PC-3 (cell line): ENCODE data around the gene GPN2. TPM values are rescaled to one million over a fixed set of nuclear protein-coding genes. Genes with fewer than 3 reads are reported as not detected.

Experiments
- ATAC-seq: fragments of 200-7000 bp; cut with Tn5 transposase; 2 replicates; pipeline ENCODE4 v1.9.1; 2020; ENCODE audit warnings: mild to moderate bottlenecking, moderate library complexity
- BruUV-seq: library from RNA; stranded (reverse); fragments of 400-500 nt; replicated peaks from 2 replicates; lab custom pipeline; 2021; lab: Mats Ljungman, UMichigan
- CTCF ChIA-PET: fragments of 300-600 bp; sonication (Branson Sonifier 250); formaldehyde crosslinking; loops from one replicate; lab custom pipeline; 2022; ENCODE audit warnings: antibody characterized with exemption; lab: Charles Lee
- POLR2A ChIA-PET: fragments of 300-600 bp; sonication (Branson Sonifier 250); formaldehyde crosslinking; loops from one replicate; lab custom pipeline; 2022; ENCODE audit warnings: antibody characterized with exemption; ENCODE audit not compliant: unreplicated experiment; lab: Charles Lee
- DNase-seq: peaks from one replicate; pipeline ENCODE4 v3.0.0-alpha.2; 2015
- H2AFZ ChIP-seq: fragments of 300-600 bp; sonication (generic); 2 replicates; pipeline ENCODE4 v1.6.0; 2016; ENCODE audit warnings: antibody characterized with exemption, low read length
- H3F3A ChIP-seq: fragments of 300-600 bp; sonication (generic); one replicate; pipeline ENCODE4 v1.6.0; 2017; ENCODE audit warnings: antibody characterized with exemption, low read length, control low read depth, mild to moderate bottlenecking; ENCODE audit not compliant: unreplicated experiment
- H3K27ac ChIP-seq: fragments of 300-600 bp; sonication (generic); 2 replicates; pipeline ENCODE4 v1.5.1; 2016; ENCODE audit warnings: mild to moderate bottlenecking, low read length
- H3K27me3 ChIP-seq: fragments of 300-600 bp; sonication (generic); 2 replicates; pipeline ENCODE4 v1.6.1; 2016; ENCODE audit warnings: low read length, mixed read lengths
- H3K36me3 ChIP-seq: fragments of 300-600 bp; sonication (generic); 2 replicates; pipeline ENCODE4 v1.6.1; 2016; ENCODE audit warnings: low read depth, mixed run types, low read length, mixed read lengths
- H3K4me1 ChIP-seq: fragments of 300-600 bp; sonication (generic); 2 replicates; pipeline ENCODE4 v1.5.1; 2016; ENCODE audit warnings: low read length; ENCODE audit not compliant: insufficient read depth
- H3K4me2 ChIP-seq: fragments of 300-600 bp; sonication (generic); 2 replicates; pipeline ENCODE4 v1.6.0; 2016; ENCODE audit warnings: low read length
- H3K4me3 ChIP-seq: fragments of 300-600 bp; sonication (generic); 2 replicates; pipeline ENCODE4 v1.5.1; 2016; ENCODE audit warnings: mild to moderate bottlenecking, low read length, mixed read lengths
- H3K79me2 ChIP-seq: fragments of 300-600 bp; sonication (generic); 2 replicates; pipeline ENCODE4 v1.6.1; 2017; ENCODE audit warnings: low read length, mixed read lengths
- H3K9ac ChIP-seq: fragments of 300-600 bp; sonication (generic); 2 replicates; pipeline ENCODE4 v1.6.0; 2016; ENCODE audit warnings: mild to moderate bottlenecking, low read length
- H3K9me2 ChIP-seq: fragments of 300-600 bp; sonication (generic); replicated peaks from 2 replicates; pipeline ENCODE4 v1.6.1; 2016; ENCODE audit warnings: mixed run types, low read length, mixed read lengths
- H3K9me3 ChIP-seq: fragments of 300-600 bp; sonication (generic); 2 replicates; pipeline ENCODE4 v1.6.1; 2016; ENCODE audit warnings: low read length, mixed read lengths
- H4K20me1 ChIP-seq: fragments of 300-600 bp; sonication (generic); 2 replicates; pipeline ENCODE4 v1.6.1; 2016; ENCODE audit warnings: low read length, mixed read lengths
- CTCF ChIP-seq: fragments of 300-600 bp; sonication (generic); conservative IDR thresholded peaks from 2 replicates; pipeline ENCODE4 v1.5.1; 2017; ENCODE audit warnings: antibody characterized with exemption, low read depth, mild to moderate bottlenecking, low read length
- EZH2 ChIP-seq: fragments of 300-600 bp; sonication (generic); IDR thresholded peaks from one replicate; pipeline ENCODE4 v1.6.1; 2017; ENCODE audit warnings: antibody characterized with exemption, mild to moderate bottlenecking, low read length; ENCODE audit not compliant: unreplicated experiment
- EZH2phosphoT487 ChIP-seq: fragments of 300-600 bp; sonication (generic); IDR thresholded peaks from 2 replicates; pipeline ENCODE4 v1.6.1; 2018; ENCODE audit warnings: mild to moderate bottlenecking, antibody characterized with exemption, low read length, borderline replicate concordance
- intact Hi-C: fragments of 100-400 bp; cut with micrococcal nuclease; formaldehyde crosslinking; loops from 2 replicates; pipeline ENCODE4 v1.9.0; 2023
- total RNA-seq: library from RNA; depleted of rRNA; stranded (reverse); fragments of >200 nt; gene quantifications from 2 replicates; pipeline ENCODE4 v1.2.3, GENCODE V29; 2014

The GPN2 gene
- total RNA-seq, 1 experiment from 2014 or later, result 24.6 TPM

- no peaks in the 10 kb centered on the region for H3K27me3 ChIP-seq
- no peaks in the 10 kb centered on the region for H3K9me2 ChIP-seq
- peaks cover 21% of the 10 kb centered on the region for H3K4me1 ChIP-seq
- peak; percentile 37 for ATAC-seq
- CTCF ChIA-PET, result no interaction called here
- no peak overlapping the region for H3K4me3 ChIP-seq
- no peak overlapping the region for H3K9ac ChIP-seq
- no peak for TF ChIP-seq CTCF
- TF ChIP-seq EZH2phosphoT487, result no peak
- TF ChIP-seq EZH2, result no peak
- BruUV-seq, result no TSS peak
- H3K9me3 ChIP-seq, result no peaks in the 10 kb centered on the region
- intact Hi-C loops, result no loop called here
- POLR2A ChIA-PET, result interaction anchor here (0.5 kb wide), 1 partner anchor 21 kb away, joined by 4 read pairs; no protein-coding TSS in a partner anchor
- no peaks in the 10 kb centered on the region for H4K20me1 ChIP-seq
- peak; percentile 72 for DNase-seq
- H3K36me3 ChIP-seq, result peaks cover 30% of the 10 kb centered on the region
- H3K27ac ChIP-seq, result peak overlapping the region; percentile 44
- peak overlapping the region; percentile 49 for H3K4me2 ChIP-seq
- H3F3A ChIP-seq, result no peaks in the 10 kb centered on the region
- peaks cover 55% of the 10 kb centered on the region for H3K79me2 ChIP-seq
- no peak overlapping the region for H2AFZ ChIP-seq
Measured at GRCh38 chr1:26831546-26832248, 58.4 kb downstream of the GPN2 start.

- Histone ChIP-seq H3K4me2 (peak overlapping the region; percentile 49; the same call in 1 of the 2 replicates), H3F3A (no peaks in the 10 kb centered on the region), H3K27ac (peak overlapping the region; percentile 44; the same call in 1 of the 2 replicates), H2AFZ (no peak overlapping the region), H3K27me3 (no peaks in the 10 kb centered on the region), H3K4me3 (no peak overlapping the region), H3K4me1 (peaks cover 24% of the 10 kb centered on the region), H3K9me2 (no peaks in the 10 kb centered on the region), H3K79me2 (peaks cover 55% of the 10 kb centered on the region), H4K20me1 (no peaks in the 10 kb centered on the region), H3K9ac (no peak overlapping the region), H3K36me3 (peaks cover 29% of the 10 kb centered on the region), H3K9me3 (no peaks in the 10 kb centered on the region)
- CTCF ChIA-PET, result no interaction called here
- DNase-seq (no peak), ATAC-seq (no peak)
- no TSS peak for BruUV-seq
- POLR2A ChIA-PET, result no interaction called here
- intact Hi-C loops, result no loop called here
- TF ChIP-seq EZH2 (no peak), CTCF (no peak), EZH2phosphoT487 (no peak)
Measured at GRCh38 chr1:26831059-26831458, 59.0 kb downstream of the GPN2 start.
